Measurements from ENCODE around the gene UQCC3.

The UQCC3 gene

DNA sequence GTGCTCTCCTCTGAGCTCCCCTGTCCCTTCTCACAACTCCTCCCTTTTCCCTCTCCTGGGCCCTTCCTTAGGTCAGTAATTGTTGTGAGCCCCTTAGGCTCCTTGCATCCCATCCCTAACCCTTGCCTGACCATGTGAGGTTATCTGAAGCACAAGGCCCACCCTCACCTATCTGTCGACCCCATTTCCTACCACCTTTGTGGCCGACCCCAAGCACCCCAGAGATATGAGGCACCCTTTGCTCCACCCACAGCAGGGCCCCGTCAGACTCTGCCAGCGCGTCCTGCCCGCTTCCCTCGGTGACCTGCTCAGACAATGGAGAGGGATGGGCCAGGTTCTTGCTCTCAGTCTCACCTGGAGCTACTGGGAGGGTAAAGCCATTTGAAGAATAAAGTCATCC lies 37.3 kb downstream of the UQCC3 start:
- no peak for DNase-seq
- Histone ChIP-seq H3K36me3 (peaks cover 62% of the 10 kb centered on the region), H3K9me3 (ENCODE audit: severe bottlenecking) (no peaks in the 10 kb centered on the region), H3K4me3 (ENCODE audit: low read depth, low read length) (peak overlapping the region; percentile 69), H3K27me3 (ENCODE audit: insufficient read depth, low read depth, severe bottlenecking) (no peaks in the 10 kb centered on the region), H3K27ac (peak overlapping the region; percentile 87)
- TF ChIP-seq CTCF (IDR thresholded peaks at IDR 0.05; ENCODE audit: low read depth, low read length): no peak

- Histone ChIP-seq H3K36me3 (peaks cover 66% of the 10 kb centered on the region), H3K27me3 (ENCODE audit: insufficient read depth, low read depth, severe bottlenecking) (no peaks in the 10 kb centered on the region), H3K27ac (peak overlapping the region; percentile 87), H3K9me3 (ENCODE audit: severe bottlenecking) (no peaks in the 10 kb centered on the region), H3K4me3 (ENCODE audit: low read depth, low read length) (peak overlapping the region; percentile 69)
- peak; percentile 97 for DNase-seq
- TF ChIP-seq CTCF (IDR thresholded peaks at IDR 0.05; ENCODE audit: low read depth, low read length): no peak
These were observed 38.0 kb downstream of the UQCC3 start for GRCh38 chr11:62709247-62710000.

GRCh38 chr11:62710001-62710345 lies 38.5 kb downstream of the UQCC3 start:
- H3K9me3 ChIP-seq (ENCODE audit: severe bottlenecking): no peaks in the 10 kb centered on the region
- no peak for TF ChIP-seq CTCF (IDR thresholded peaks at IDR 0.05; ENCODE audit: low read depth, low read length)
- H3K36me3 ChIP-seq: peaks cover 67% of the 10 kb centered on the region
- DNase-seq: no peak
- peak overlapping the region; percentile 87 for H3K27ac ChIP-seq
- H3K27me3 ChIP-seq (ENCODE audit: insufficient read depth, low read depth, severe bottlenecking): no peaks in the 10 kb centered on the region
- peak overlapping the region; percentile 69 for H3K4me3 ChIP-seq (ENCODE audit: low read depth, low read length)

- Histone ChIP-seq H3K27me3 (ENCODE audit: insufficient read depth, low read depth, severe bottlenecking) (no peaks in the 10 kb centered on the region), H3K4me3 (ENCODE audit: low read depth, low read length) (no peak overlapping the region), H3K27ac (no peak overlapping the region), H3K36me3 (peaks cover 78% of the 10 kb centered on the region), H3K9me3 (ENCODE audit: severe bottlenecking) (no peaks in the 10 kb centered on the region)
- DNase-seq: no peak
- TF ChIP-seq CTCF (IDR thresholded peaks at IDR 0.05; ENCODE audit: low read depth, low read length): no peak
These were observed 40.9 kb downstream of the UQCC3 start for GRCh38 chr11:62712276-62712812.

GRCh38 chr11:62712861-62713260 lies 41.4 kb downstream of the UQCC3 start:
- peaks cover 78% of the 10 kb centered on the region for H3K36me3 ChIP-seq
- H3K4me3 ChIP-seq (ENCODE audit: low read depth, low read length): no peak overlapping the region
- no peak for TF ChIP-seq CTCF (IDR thresholded peaks at IDR 0.05; ENCODE audit: low read depth, low read length)
- DNase-seq: no peak
- no peaks in the 10 kb centered on the region for H3K27me3 ChIP-seq (ENCODE audit: insufficient read depth, low read depth, severe bottlenecking)
- H3K9me3 ChIP-seq (ENCODE audit: severe bottlenecking): no peaks in the 10 kb centered on the region
- no peak overlapping the region for H3K27ac ChIP-seq

DNA sequence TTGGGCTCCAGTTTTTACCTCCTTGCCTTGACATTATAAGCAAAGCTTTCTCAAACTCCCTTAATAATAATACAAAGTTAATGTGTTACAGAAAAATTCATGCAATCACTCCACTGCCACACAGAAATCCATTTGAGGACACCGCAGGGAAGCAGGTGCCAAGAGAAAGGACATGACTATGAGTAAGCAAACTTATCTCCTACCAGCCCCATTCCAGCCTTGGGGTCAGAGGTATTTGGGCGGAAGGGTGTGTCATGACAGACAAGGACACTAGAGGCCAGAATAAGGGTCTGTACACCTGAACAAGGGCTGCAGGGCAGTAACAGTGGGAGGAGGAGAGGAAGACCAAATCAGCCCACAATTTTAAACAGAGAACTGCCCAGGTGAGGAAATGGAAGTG lies 41.9 kb downstream of the UQCC3 start:
- no peak for DNase-seq

More for the DNA sequence above, 41.9 kb downstream of the UQCC3 start:
- H3K36me3 ChIP-seq: peaks cover 81% of the 10 kb centered on the region
- no peak overlapping the region for H3K4me3 ChIP-seq (ENCODE audit: low read depth, low read length)
- no peak for TF ChIP-seq CTCF (IDR thresholded peaks at IDR 0.05; ENCODE audit: low read depth, low read length)
- H3K9me3 ChIP-seq (ENCODE audit: severe bottlenecking): no peaks in the 10 kb centered on the region
- no peak overlapping the region for H3K27ac ChIP-seq
- H3K27me3 ChIP-seq (ENCODE audit: insufficient read depth, low read depth, severe bottlenecking): no peaks in the 10 kb centered on the region

Data from WERI-Rb-1 (cell line).